Astrocyte (in vitro differentiated cells and primary cell): ENCODE measurements around the gene TUBA8.

Source experiments
- CTCF ChIP-seq: IDR thresholded peaks from 2 replicates; pipeline ENCODE4 v1.5.1; 2011; ENCODE audit warnings: low read depth, mild to moderate bottlenecking, inconsistent platforms, low read length, moderate library complexity; ENCODE audit not compliant: insufficient read depth
- EZH2 ChIP-seq: IDR thresholded peaks from 2 replicates; pipeline ENCODE4 v1.6.1; 2012; ENCODE audit warnings: mild to moderate bottlenecking, low read length, inconsistent platforms; ENCODE audit not compliant: insufficient read depth

- TF ChIP-seq CTCF (no peak), EZH2 (no peak)
Measured at GRCh38 chr22:18145676-18146388, 35.2 kb downstream of the TUBA8 start.
